ENCODE measurements around the gene LIME1. TPM values are rescaled to one million over a fixed set of nuclear protein-coding genes. Genes with fewer than 3 reads are reported as not detected.

Gene LIME1
- total and polyA plus RNA-seq, 2 of the 8 experiments (the other 6 are each of a cell fraction or from before 2014, with no cell fraction given) = 4.5 to 5.9 TPM

DNA sequence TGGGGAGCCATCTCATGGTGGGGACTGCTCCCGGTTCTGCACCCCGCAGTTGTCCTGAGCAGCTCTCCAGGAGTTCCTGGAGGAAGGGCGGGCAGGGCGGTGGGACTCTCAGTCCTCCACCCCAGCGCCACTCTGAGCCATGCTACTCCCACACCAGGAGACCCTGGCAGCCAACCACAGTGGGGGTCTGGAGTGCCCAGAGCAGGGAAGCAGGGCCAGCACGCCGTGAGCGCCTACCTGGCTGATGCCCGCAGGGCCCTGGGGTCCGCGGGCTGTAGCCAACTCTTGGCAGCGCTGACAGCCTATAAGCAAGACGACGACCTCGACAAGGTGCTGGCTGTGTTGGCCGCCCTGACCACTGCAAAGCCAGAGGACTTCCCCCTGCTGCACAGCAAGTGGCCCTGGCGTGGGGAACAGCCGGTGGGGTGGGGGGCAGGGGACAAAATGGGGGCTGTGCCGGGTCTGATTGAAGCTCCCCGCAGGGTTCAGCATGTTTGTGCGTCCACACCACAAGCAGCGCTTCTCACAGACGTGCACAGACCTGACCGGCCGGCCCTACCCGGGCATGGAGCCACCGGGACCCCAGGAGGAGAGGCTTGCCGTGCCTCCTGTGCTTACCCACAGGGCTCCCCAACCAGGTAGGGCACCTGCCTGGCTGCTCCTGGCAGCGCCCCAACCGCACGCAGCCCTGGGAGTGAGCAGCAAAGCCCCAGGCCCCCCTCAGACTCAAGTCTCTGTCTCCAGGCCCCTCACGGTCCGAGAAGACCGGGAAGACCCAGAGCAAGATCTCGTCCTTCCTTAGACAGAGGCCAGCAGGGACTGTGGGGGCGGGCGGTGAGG, 41.7 kb upstream of the LIME1 start (continued):
- no peak for TF ChIP-seq PHF8 (conservative IDR thresholded peaks at IDR 0.05; ENCODE audit: low read depth, low read length)
- TF ChIP-seq TEAD4 (IDR thresholded peaks at IDR 0.05; ENCODE audit: low read depth, low read length) = no peak
- TF ChIP-seq EP300 (IDR thresholded peaks at IDR 0.05; ENCODE audit: borderline replicate concordance in 1 of 2, low read depth in 2 of 2, low read length in 2 of 2) = no peak
- no peak for TF ChIP-seq RFX5 (IDR thresholded peaks at IDR 0.05; ENCODE audit: borderline replicate concordance, low read depth, low read length)
